CD14-positive monocyte (primary cell): Measurements from ENCODE around the gene BSND. TPM values are rescaled to one million over a fixed set of nuclear protein-coding genes. Genes with fewer than 3 reads are reported as not detected.
A peak's percentile ranks its signal among the peaks of the same experiment; 100 is the strongest.

Source experiments
- DNase-seq, 3 donors: peaks; one replicate each; pipeline ENCODE4 v3.0.0-alpha.2; 2011 to 2022
- H2AFZ ChIP-seq: 2 replicates; pipeline ENCODE4 v1.6.0; 2012; ENCODE audit warnings: mild to moderate bottlenecking, low read depth, low read length, inconsistent platforms; ENCODE audit not compliant: insufficient read depth, poor library complexity, severe bottlenecking
- H3K27ac ChIP-seq, 2 donors: 1 replicate in 1 of 2; 2 replicates in 1 of 2; pipeline ENCODE4 v1.5.1; 2012 to 2013; ENCODE audit warnings: low read length in 2 of 2, control low read depth in 1 of 2, inconsistent platforms in 1 of 2, low read depth in 1 of 2, mild to moderate bottlenecking in 1 of 2
- H3K27me3 ChIP-seq, 2 donors: one replicate each; pipeline versions ENCODE4 v1.6.0 to v1.6.1; 2011 to 2013; ENCODE audit warnings: low read length in 2 of 2; ENCODE audit not compliant: control insufficient read depth in 2 of 2, insufficient read depth in 2 of 2
- H3K36me3 ChIP-seq, 2 donors: replicated peaks in 1 of 2; 1 replicate in 1 of 2; 2 replicates in 1 of 2; pipeline versions ENCODE4 v1.5.1 to v1.6.1; 2012 to 2013; ENCODE audit warnings: low read length in 2 of 2, control low read depth in 1 of 2, inconsistent platforms in 1 of 2, mild to moderate bottlenecking in 1 of 2; ENCODE audit not compliant: insufficient read depth in 2 of 2, control insufficient read depth in 1 of 2
- H3K4me1 ChIP-seq, 2 donors: 1 replicate in 1 of 2; 2 replicates in 1 of 2; pipeline versions ENCODE4 v1.5.1 to v1.6.1; 2012 to 2013; ENCODE audit warnings: low read length in 2 of 2, control low read depth in 1 of 2, inconsistent platforms in 1 of 2, mild to moderate bottlenecking in 1 of 2, moderate library complexity in 1 of 2; ENCODE audit not compliant: insufficient read depth in 2 of 2, control insufficient read depth in 1 of 2
- H3K4me2 ChIP-seq: replicated peaks from 2 replicates; pipeline ENCODE3; 2012; ENCODE audit warnings: low read length, moderate library complexity, mild to moderate bottlenecking; ENCODE audit not compliant: poor library complexity, severe bottlenecking; ENCODE audit errors: extremely low read depth
- H3K4me3 ChIP-seq, 3 experiments: fragments of 200-600 bp in 1 of 3; sonication (generic) in 1 of 3; replicated peaks in 1 of 3; 1 replicate in 2 of 3; 2 replicates in 1 of 3; pipeline ENCODE4 v1.5.1; 2011 to 2013; ENCODE audit warnings: low read length in 3 of 3, mild to moderate bottlenecking in 3 of 3, control low read depth in 2 of 3, low read depth in 2 of 3, inconsistent platforms in 1 of 3, moderate library complexity in 1 of 3
- H3K79me2 ChIP-seq: 2 replicates; pipeline ENCODE4 v1.6.0; 2012; ENCODE audit warnings: mild to moderate bottlenecking, control low read depth, inconsistent platforms, low read length, moderate library complexity; ENCODE audit not compliant: insufficient read depth
- H3K9ac ChIP-seq: 2 replicates; pipeline ENCODE4 v1.6.0; 2017; ENCODE audit warnings: low read length, mild to moderate bottlenecking; ENCODE audit not compliant: insufficient read depth, poor library complexity, severe bottlenecking
- H3K9me3 ChIP-seq, 2 donors: replicated peaks in 1 of 2; 1 replicate in 1 of 2; 2 replicates in 1 of 2; pipeline versions ENCODE4 v1.5.1 to v1.6.1; 2012 to 2013; ENCODE audit warnings: low read length in 2 of 2, control low read depth in 1 of 2; ENCODE audit not compliant: control insufficient read depth in 1 of 2, insufficient read depth in 1 of 2
- H4K20me1 ChIP-seq: 2 replicates; pipeline ENCODE4 v1.6.0; 2012; ENCODE audit warnings: mild to moderate bottlenecking, low read length, control low read depth, moderate library complexity; ENCODE audit not compliant: insufficient read depth
- H3K27ac Mint-ChIP-seq, 7 donors: one replicate each; pipeline ENCODE4 v1.8.0; 2020; ENCODE audit warnings: mild to moderate bottlenecking in 7 of 7, mixed read lengths in 7 of 7, moderate library complexity in 6 of 7, inconsistent platforms in 2 of 7
- H3K27me3 Mint-ChIP-seq, 3 donors: one replicate each; pipeline ENCODE4 v1.8.0; 2021 to 2022; ENCODE audit warnings: low read depth in 3 of 3, mild to moderate bottlenecking in 3 of 3, mixed read lengths in 3 of 3, moderate library complexity in 3 of 3, inconsistent platforms in 1 of 3
- H3K36me3 Mint-ChIP-seq, 2 donors: one replicate each; pipeline ENCODE4 v1.8.0; 2020; ENCODE audit warnings: mixed read lengths in 2 of 2, inconsistent platforms in 1 of 2, mild to moderate bottlenecking in 1 of 2
- H3K4me1 Mint-ChIP-seq: one replicate; pipeline ENCODE4 v1.8.0; 2020; ENCODE audit warnings: mild to moderate bottlenecking, mixed read lengths
- H3K4me3 Mint-ChIP-seq, 2 donors: one replicate each; pipeline ENCODE4 v1.8.0; 2020; ENCODE audit warnings: mild to moderate bottlenecking in 2 of 2, mixed read lengths in 2 of 2, moderate library complexity in 1 of 2
- H3K9me3 Mint-ChIP-seq, 7 donors: one replicate each; pipeline ENCODE4 v1.8.0; 2020 to 2022; ENCODE audit warnings: mixed read lengths in 7 of 7, mild to moderate bottlenecking in 6 of 7, moderate library complexity in 6 of 7, inconsistent platforms in 2 of 7
- WGBS: methylation state at CpG from one replicate; pipeline ENCODE4 v1.1.5; 2013; ENCODE audit warnings: missing lambda C conversion rate; ENCODE audit not compliant: insufficient coverage; 5-methylcytosine and 5-hydroxymethylcytosine counted together
- intact Hi-C, 2 donors: fragments of 100-400 bp; cut with micrococcal nuclease; formaldehyde crosslinking; loops; one replicate each; pipeline versions ENCODE4 v1.15.0 to v1.15.1; 2023
- polyA plus RNA-seq, 3 donors: library from polyadenylated mRNA; depleted of rRNA in 1 of 3; unstranded in 2 of 3; stranded (reverse) in 1 of 3; fragments of 300-500 nt in 2 of 3; fragments of >200 nt in 1 of 3; fragmentation: Illumina TruSeq in 2 of 3; gene quantifications; 1 replicate in 2 of 3; 2 replicates in 1 of 3; pipeline ENCODE4 v1.2.3, GENCODE V29; 2012 to 2021
- TF ChIP-seq, protein P1 (sequence below): fragments of 200-600 bp; IDR thresholded peaks from one replicate; pipeline ENCODE4 v1.8.0; 2022; ENCODE audit warnings: antibody characterized with exemption, mild to moderate bottlenecking

BSND gene
- polyA plus RNA-seq, 3 donors = not detected

DNA sequence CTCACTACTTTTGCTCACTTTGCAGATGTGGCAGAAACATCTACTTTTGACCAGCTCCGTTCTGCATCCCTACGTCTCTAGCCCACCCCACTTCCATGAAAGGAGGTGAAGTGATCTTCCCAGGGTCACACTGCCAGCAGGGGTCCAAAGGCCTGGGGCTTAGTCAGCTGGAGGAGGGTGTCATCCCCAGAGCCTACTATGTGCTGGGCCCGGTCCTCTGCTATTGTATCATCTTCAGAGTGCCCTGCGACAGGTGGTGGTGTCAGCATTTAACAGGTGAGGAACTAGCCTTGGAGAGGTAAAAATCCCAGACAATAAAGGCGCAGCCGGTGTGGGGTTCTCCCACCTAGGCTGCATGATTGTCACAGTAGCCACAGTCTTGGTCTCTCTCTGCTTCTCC is 5.6 kb upstream of the BSND start:
- Mint-ChIP-seq H3K9me3 (peaks cover 0 to 6% (median 0%) of the 10 kb centered on the region in 7 donors), H3K27ac (no peak overlapping the region), H3K36me3 (peaks cover 0 to 3% of the 10 kb centered on the region in 2 donors), H3K4me1 (peaks cover 17% of the 10 kb centered on the region), H3K4me3 (no peak overlapping the region), H3K27me3 (peaks cover 31 to 48% (median 37%) of the 10 kb centered on the region in 3 donors)
- no peak overlapping the region for H3K9ac ChIP-seq
- H4K20me1 ChIP-seq = no peaks in the 10 kb centered on the region
- H3K9me3 ChIP-seq = peaks cover 0 to 9% of the 10 kb centered on the region in 2 donors
- intact Hi-C loops = no loop called here
- no peak overlapping the region for H3K4me3 ChIP-seq
- H2AFZ ChIP-seq = no peak overlapping the region
- H3K27ac ChIP-seq = no peak overlapping the region
- H3K79me2 ChIP-seq = no peaks in the 10 kb centered on the region
- no peak overlapping the region for H3K4me2 ChIP-seq
- H3K27me3 ChIP-seq = peaks cover 14 to 27% of the 10 kb centered on the region in 2 donors
- WGBS = 100% methylated on average over 4 of the region's 6 CpGs
- peaks cover 9 to 16% of the 10 kb centered on the region in 2 donors for H3K4me1 ChIP-seq
- TF ChIP-seq, protein P1, sequence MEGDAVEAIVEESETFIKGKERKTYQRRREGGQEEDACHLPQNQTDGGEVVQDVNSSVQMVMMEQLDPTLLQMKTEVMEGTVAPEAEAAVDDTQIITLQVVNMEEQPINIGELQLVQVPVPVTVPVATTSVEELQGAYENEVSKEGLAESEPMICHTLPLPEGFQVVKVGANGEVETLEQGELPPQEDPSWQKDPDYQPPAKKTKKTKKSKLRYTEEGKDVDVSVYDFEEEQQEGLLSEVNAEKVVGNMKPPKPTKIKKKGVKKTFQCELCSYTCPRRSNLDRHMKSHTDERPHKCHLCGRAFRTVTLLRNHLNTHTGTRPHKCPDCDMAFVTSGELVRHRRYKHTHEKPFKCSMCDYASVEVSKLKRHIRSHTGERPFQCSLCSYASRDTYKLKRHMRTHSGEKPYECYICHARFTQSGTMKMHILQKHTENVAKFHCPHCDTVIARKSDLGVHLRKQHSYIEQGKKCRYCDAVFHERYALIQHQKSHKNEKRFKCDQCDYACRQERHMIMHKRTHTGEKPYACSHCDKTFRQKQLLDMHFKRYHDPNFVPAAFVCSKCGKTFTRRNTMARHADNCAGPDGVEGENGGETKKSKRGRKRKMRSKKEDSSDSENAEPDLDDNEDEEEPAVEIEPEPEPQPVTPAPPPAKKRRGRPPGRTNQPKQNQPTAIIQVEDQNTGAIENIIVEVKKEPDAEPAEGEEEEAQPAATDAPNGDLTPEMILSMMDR = no peak
- DNase-seq = no peak
- H3K36me3 ChIP-seq = no peaks in the 10 kb centered on the region

DNA sequence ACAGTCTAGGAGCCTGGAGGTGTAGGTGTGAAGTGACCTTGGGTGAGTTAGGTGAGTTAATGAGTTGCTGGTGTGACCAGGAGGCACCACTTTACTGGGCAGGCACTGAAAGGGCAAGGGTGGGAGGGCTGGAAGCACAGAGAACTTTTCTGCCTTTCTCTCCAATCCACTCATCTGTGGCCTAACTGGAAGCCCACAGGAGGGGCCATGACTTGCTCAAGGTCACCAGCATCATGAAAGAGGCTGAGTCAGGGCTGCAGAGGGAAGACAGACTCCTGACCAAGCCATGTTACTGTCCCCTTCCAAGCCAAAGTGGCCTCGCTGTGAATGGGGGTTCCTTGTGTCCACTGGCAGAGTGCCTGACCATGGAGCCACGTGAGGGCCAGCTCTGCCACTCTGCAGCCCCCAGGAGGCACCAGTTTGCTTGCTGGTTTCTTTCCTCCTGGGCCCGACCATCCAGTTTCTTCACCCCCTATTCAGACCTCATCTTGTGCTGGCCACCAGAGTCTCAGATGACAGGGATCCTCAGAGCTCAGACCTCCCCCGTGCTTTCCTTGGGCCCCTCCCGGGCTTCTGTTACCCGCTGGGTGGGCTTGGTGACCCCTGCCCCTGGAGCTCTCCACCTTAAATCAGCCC is 4.3 kb upstream of the BSND start:
- Histone ChIP-seq H3K4me1 (peaks cover 9 to 16% of the 10 kb centered on the region in 2 donors), H3K27me3 (peaks cover 14 to 38% of the 10 kb centered on the region in 2 donors), H3K4me3 (no peak overlapping the region), H3K4me2 (no peak overlapping the region), H3K36me3 (no peaks in the 10 kb centered on the region), H3K9ac (no peak overlapping the region), H3K9me3 (peaks cover 0 to 9% of the 10 kb centered on the region in 2 donors), H2AFZ (no peak overlapping the region), H3K27ac (no peak overlapping the region), H3K79me2 (no peaks in the 10 kb centered on the region), H4K20me1 (no peaks in the 10 kb centered on the region)
- H3K27ac Mint-ChIP-seq = no peak overlapping the region
- TF ChIP-seq, protein P1 = no peak
- intact Hi-C loops = loop anchor here in 1 of 2 donors (2.0 kb wide), 1 partner anchor 42 kb away; no protein-coding TSS in a partner anchor
- peaks cover 38 to 55% (median 40%) of the 10 kb centered on the region in 3 donors for H3K27me3 Mint-ChIP-seq
- DNase-seq = no peak
- 75% methylated on average over 6 of the region's 6 CpGs for WGBS
- peaks cover 17% of the 10 kb centered on the region for H3K4me1 Mint-ChIP-seq
- peaks cover 0 to 6% (median 0%) of the 10 kb centered on the region in 7 donors for H3K9me3 Mint-ChIP-seq
- H3K4me3 Mint-ChIP-seq = peak overlapping the region in 1 of 2 donors; percentile 77
- H3K36me3 Mint-ChIP-seq = peaks cover 0 to 3% of the 10 kb centered on the region in 2 donors
